Adrenal gland (tissue), 5 donors: Measurements from ENCODE around the gene ASB6.

Experiments used
- POLR2A ChIP-seq, 2 donors: fragments of 450-650 bp; IDR thresholded peaks; one replicate each; pipeline ENCODE4 v1.6.1; 2017; ENCODE audit warnings: antibody characterized with exemption in 2 of 2, mild to moderate bottlenecking in 2 of 2, moderate library complexity in 1 of 2
- TF ChIP-seq, protein P1 (sequence below), 6 experiments: fragments of 450-650 bp in 4 of 6; fragments of 200-600 bp in 2 of 6; sonication (generic) in 1 of 6; IDR thresholded peaks; 1 replicate in 5 of 6; 2 replicates in 1 of 6; pipeline versions ENCODE4 v1.5.1 to v1.8.0; 2016 to 2021; ENCODE audit warnings: antibody characterized with exemption in 6 of 6, mild to moderate bottlenecking in 2 of 6, moderate library complexity in 1 of 6
- donor health status: DM: no; HTN: no; CAD: no.

DNA sequence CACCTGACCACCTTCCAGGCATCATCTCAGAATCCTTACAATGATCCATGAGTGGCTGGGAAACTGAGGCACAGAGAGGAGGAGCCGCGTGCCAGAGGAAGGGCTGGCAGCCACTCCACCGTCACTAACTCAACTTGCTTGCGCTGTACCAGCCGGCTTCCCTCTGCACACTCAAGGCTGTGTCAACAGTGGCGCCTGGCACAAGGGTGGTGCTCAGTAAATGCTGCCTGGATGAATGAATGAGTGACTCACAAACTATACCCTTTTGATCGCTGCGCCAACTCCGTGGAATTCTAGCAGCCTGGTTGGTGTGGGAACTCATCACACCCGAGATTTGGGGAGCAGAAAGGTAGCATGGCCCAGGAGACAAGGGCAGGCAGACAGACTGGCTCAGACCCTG lies 45.4 kb upstream of the ASB6 start:
- TF ChIP-seq, protein P1, sequence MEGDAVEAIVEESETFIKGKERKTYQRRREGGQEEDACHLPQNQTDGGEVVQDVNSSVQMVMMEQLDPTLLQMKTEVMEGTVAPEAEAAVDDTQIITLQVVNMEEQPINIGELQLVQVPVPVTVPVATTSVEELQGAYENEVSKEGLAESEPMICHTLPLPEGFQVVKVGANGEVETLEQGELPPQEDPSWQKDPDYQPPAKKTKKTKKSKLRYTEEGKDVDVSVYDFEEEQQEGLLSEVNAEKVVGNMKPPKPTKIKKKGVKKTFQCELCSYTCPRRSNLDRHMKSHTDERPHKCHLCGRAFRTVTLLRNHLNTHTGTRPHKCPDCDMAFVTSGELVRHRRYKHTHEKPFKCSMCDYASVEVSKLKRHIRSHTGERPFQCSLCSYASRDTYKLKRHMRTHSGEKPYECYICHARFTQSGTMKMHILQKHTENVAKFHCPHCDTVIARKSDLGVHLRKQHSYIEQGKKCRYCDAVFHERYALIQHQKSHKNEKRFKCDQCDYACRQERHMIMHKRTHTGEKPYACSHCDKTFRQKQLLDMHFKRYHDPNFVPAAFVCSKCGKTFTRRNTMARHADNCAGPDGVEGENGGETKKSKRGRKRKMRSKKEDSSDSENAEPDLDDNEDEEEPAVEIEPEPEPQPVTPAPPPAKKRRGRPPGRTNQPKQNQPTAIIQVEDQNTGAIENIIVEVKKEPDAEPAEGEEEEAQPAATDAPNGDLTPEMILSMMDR (IDR thresholded peaks at IDR 0.05) = no peak
- no peak for TF ChIP-seq POLR2A (IDR thresholded peaks at IDR 0.05)
